H1 (cell line): Measurements from ENCODE around the gene MEIOSIN. TPM values are rescaled to one million over a fixed set of nuclear protein-coding genes. Genes with fewer than 3 reads are reported as not detected.

Source experiments
- polyA plus RNA-seq, 7 experiments: library from polyadenylated mRNA; depleted of rRNA in 3 of 7; stranded (reverse) in 5 of 7; unstranded in 2 of 7; fragments of >200 nt in 5 of 7; fragments of 200-250 nt in 2 of 7; gene quantifications; 1 replicate in 5 of 7; 2 replicates in 1 of 7; 4 replicates in 1 of 7; pipeline versions ENCODE4 v1.2.1 to v1.2.3, GENCODE V29; 2011 to 2013; ENCODE audit warnings: missing spikeins in 2 of 7, mixed read lengths in 2 of 7
- total RNA-seq: library from RNA; stranded (reverse); fragmentation: NEBNext Ultra II Directional; extraction: Animal tissue kit (Norgen Biotek cat#: 25700); gene quantifications from 2 replicates; pipeline ENCODE4 v1.2.1, GENCODE V29; 2021
- TF ChIP-seq, protein P1 (sequence below): IDR thresholded peaks from 2 replicates; pipeline ENCODE4 v1.6.1; 2012; ENCODE audit warnings: inconsistent platforms

The MEIOSIN gene
- total and polyA plus RNA-seq, 2 of the 8 experiments (the other 6 are each of a cell fraction or from before 2014, with no cell fraction given): 0.11 TPM; not detected in 1

DNA sequence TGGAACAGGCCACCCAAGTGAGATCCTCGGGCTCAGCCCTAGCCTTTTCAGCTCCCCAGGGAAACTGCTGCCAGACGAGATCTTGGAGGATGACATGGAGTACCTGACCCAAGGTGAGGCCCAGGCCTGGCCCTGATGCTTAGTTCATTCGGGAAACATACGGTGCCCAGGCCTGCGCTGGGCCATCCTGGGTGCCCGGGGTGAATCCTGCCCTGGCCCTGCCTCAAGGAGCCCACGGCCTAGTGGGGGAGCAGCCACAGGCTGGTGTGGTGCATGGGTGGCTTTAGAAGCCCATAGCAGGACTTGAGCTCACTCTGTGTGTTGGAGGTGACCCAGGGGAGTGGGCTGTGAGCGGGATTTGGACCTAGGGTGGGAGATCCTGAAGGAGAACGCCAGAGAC, 25.7 kb downstream of the MEIOSIN start (continued):
- TF ChIP-seq, protein P1, sequence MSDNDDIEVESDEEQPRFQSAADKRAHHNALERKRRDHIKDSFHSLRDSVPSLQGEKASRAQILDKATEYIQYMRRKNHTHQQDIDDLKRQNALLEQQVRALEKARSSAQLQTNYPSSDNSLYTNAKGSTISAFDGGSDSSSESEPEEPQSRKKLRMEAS: no peak
